SK-MEL-5 (cell line): Measurements from ENCODE around the gene CEP44. TPM values are rescaled to one million over a fixed set of nuclear protein-coding genes. Genes with fewer than 3 reads are reported as not detected.
"Not testable (repeated sequence)": the region's sequence is repeated elsewhere in the genome, so short reads cannot be mapped to it uniquely, and the experiment has no call there.

ENCODE experiments used
- DNase-seq: peaks from one replicate; pipeline ENCODE4 v3.0.0-alpha.2; 2016; ENCODE audit warnings: low read depth, low spot score
- in situ Hi-C: cut with HindIII; loops from 2 replicates; pipeline ENCODE4 v1.10.0; 2016; ENCODE audit warnings: low sequenced_read_pairs, high pct_unique_total_duplicates, low pct_unique_long_range_greater_than_20kb
- total RNA-seq: library from RNA; depleted of rRNA; stranded (reverse); fragments of >200 nt; shearing (Covaris generic); gene quantifications from 2 replicates; pipeline ENCODE4 v1.2.3, GENCODE V29; 2014

CEP44 gene
- total RNA-seq, 1 experiment from 2014 or later: 14.0 TPM

- DNase-seq: no peak
- in situ Hi-C loops: no loop called here
Measured at GRCh38 chr4:174273930-174274329, 9.8 kb upstream of the CEP44 start.

DNA sequence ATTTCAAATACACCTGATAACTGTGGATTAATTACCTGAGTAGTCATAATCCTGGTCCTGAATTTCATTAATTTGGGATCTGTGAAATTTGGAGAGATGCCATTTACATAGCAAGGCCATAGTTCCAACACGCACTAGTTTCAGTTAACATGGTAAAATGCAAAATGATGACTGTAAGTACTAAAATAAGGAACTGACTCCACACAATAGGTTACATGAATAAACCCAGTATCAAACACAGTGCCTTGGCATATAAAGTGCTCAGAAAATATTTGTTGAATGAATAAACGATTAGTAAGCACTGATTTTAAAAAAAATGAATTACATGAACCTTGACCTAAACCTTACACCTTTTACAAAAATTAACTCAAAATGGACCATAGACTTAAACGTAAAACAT is 9.3 kb upstream of the CEP44 start:
- in situ Hi-C loops: no loop called here
- no peak for DNase-seq

DNA sequence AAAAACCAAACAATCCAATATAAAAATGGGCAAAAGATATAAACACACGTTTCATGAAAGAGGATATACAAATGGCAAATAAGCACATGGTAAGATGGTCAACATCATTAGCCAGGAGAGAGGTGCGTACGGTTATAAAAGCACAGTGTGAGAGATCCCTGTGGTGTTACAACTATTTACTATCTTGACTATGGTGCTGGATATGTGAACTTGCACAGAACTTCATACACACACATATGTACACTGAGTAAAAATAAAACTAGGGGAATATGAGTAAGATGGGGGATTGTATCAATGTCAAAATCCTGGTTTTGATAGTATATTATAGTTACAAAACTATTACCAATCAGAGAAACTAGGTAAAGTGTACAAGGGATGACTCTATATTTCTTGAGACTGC is 8.6 kb upstream of the CEP44 start:
- DNase-seq: no peak
- in situ Hi-C loops: no loop called here

- no peak for DNase-seq
- in situ Hi-C loops: no loop called here
Measured at GRCh38 chr4:174277433-174277832, 6.3 kb upstream of the CEP44 start.

DNA sequence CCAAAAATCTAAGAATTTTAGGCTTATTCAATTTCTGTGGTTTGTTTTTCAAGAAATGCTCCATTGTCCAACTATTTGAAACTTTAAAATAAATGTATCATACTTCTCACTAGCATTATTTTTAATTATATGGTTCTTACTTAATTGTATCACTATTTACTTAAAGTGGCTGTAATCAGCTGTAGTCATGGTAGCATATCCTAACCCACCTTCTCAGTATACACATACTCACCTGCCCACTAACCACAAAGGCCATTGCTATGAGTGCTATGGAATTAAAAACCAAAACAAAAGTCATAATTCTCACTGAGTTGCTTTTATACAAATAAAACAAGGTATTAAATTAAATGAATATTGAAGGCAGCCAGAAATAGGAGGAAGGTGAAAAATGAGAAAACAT is 5.2 kb upstream of the CEP44 start:
- in situ Hi-C loops: no loop called here
- DNase-seq: no peak

GRCh38 chr4:174279433-174280155 is 4.1 kb upstream of the CEP44 start:
- no peak for DNase-seq
- in situ Hi-C loops: no loop called here

DNA sequence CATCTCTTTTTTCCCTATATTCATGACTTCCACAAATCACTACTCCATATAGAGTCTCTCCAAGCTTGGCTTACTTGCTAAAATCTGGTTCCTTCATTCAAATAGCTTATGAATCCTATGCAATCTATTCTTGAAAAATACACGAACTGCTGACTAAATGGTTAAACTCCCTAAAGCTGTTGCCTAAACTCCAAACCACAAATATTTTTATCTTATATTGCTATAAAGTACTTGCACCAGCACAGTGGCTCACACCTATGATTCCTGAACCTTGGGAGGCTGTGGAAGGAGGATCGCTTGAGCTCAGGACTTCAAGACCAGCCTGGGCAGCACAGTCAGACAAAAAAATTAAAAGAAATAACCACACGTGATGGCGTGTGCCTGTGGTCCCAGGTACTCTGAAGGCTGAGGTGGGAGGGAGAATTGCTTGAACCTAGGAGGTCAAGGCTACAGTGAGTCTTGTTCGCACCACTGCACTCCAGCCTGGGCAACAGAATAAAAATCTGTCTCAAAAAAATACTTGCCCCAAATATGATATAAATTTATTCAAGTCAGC is 2.5 kb upstream of the CEP44 start:
- no peak for DNase-seq
- in situ Hi-C loops: no loop called here

- in situ Hi-C loops: no loop called here
- DNase-seq: no peak
Measured at GRCh38 chr4:174281901-174282300, 1.8 kb upstream of the CEP44 start.

- DNase-seq: peak; percentile 96
- in situ Hi-C loops: no loop called here
Measured at GRCh38 chr4:174282836-174283506, 740 bp upstream of the CEP44 start.

- no peak for DNase-seq
- in situ Hi-C loops: no loop called here
Measured at GRCh38 chr4:174284487-174284886, 776 bp downstream of the CEP44 start.

- in situ Hi-C loops: no loop called here
- no peak for DNase-seq
Measured at GRCh38 chr4:174286870-174287269, 3.2 kb downstream of the CEP44 start.

- no peak for DNase-seq
- in situ Hi-C loops: no loop called here
Measured at GRCh38 chr4:174292473-174292872, 8.8 kb downstream of the CEP44 start.

GRCh38 chr4:174294641-174295040 is 10.9 kb downstream of the CEP44 start:
- in situ Hi-C loops, DNase-seq: not testable (repeated sequence)

GRCh38 chr4:174295142-174295541 is 11.4 kb downstream of the CEP44 start:
- in situ Hi-C loops, DNase-seq: not testable (repeated sequence)

DNA sequence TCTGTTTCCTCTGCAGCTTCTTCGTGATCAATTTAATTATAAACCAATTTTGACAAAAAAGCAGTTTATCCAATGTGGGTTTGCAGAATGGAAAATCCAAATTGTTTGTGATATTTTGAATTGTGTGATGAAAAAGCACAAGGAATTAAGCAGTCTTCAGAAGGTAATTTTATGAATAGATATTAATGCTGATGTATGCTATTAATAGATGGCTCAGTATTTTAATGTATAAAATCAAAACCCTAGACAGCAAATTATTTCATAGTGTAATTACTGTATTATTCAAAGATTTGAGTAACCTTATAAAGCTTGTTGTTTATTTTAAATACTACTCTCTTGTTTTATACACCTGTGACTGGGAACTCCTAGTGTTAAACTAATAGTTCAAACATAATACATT is 20.0 kb downstream of the CEP44 start:
- in situ Hi-C loops: no loop called here
- no peak for DNase-seq

DNA sequence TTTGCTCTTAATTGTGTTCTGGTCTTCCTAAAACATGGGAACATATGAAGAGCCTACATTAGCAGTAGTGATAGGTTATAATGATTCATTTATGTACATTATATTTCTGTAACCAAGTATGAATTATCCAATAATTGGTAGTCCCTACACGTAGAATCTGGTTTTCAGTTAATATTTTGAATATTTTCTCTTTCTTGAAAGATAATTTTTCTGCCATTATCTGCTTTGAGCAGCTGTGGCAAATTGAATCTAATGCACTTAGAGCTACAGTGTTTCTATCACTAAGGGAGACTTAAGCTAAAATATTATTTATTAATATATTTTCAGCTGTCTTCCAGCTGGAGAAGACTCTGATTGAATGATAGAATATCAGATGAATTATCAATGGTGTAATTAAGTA is 21.0 kb downstream of the CEP44 start:
- in situ Hi-C loops: no loop called here
- no peak for DNase-seq

DNA sequence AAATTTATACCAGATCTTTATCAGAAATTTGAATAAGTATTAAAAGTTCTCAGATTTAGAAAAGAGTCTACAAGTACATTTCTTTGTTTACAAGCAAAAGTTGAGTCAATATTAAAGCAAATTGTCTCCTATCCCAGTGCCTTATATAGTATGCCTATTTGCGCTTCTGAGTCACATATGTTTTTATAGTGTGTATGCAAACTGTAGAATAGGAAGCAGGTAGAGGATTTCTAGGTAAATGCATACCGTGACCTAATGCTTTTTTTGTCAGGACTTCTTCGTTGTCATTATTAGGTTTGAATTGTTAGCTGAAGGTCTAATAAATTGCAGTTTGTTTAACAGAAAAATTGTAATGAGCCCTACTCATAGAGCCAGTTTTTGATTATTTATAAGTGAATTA is 22.2 kb downstream of the CEP44 start:
- DNase-seq: no peak
- in situ Hi-C loops: no loop called here

- in situ Hi-C loops: no loop called here
- DNase-seq: no peak
Measured at GRCh38 chr4:174307694-174308093, 24.0 kb downstream of the CEP44 start.

- in situ Hi-C loops: no loop called here
- DNase-seq: no peak
Measured at GRCh38 chr4:174312993-174313392, 29.3 kb downstream of the CEP44 start.
